GM12865 (cell line): ENCODE results near the gene G6PC3.

Experiments
- DNase-seq: peaks from one replicate; pipeline ENCODE4 v3.0.0; 2010; ENCODE audit warnings: low read depth
- H3K4me3 ChIP-seq: 2 replicates; pipeline ENCODE4 v1.5.1; 2011; ENCODE audit warnings: mild to moderate bottlenecking, low read depth, low read length, control low read depth
- CTCF ChIP-seq: IDR thresholded peaks from 2 replicates; pipeline ENCODE4 v1.5.1; 2011; ENCODE audit warnings: low read length, control low read depth, low read depth, inconsistent platforms; ENCODE audit not compliant: insufficient read depth; ENCODE audit errors: missing control alignments

G6PC3 gene

GRCh38 chr17:44071198-44071520 lies 624 bp downstream of the G6PC3 start:
- DNase-seq: no peak
- TF ChIP-seq CTCF: no peak
- peak overlapping the region; percentile 58 for H3K4me3 ChIP-seq

GRCh38 chr17:44071772-44072171 lies 1.2 kb downstream of the G6PC3 start:
- TF ChIP-seq CTCF: no peak
- peak overlapping the region; percentile 58 for H3K4me3 ChIP-seq
- DNase-seq: no peak

GRCh38 chr17:44074231-44074910 lies 3.8 kb downstream of the G6PC3 start:
- no peak for DNase-seq
- no peak overlapping the region for H3K4me3 ChIP-seq
- TF ChIP-seq CTCF: no peak

- DNase-seq: no peak
- H3K4me3 ChIP-seq: no peak overlapping the region
- TF ChIP-seq CTCF: no peak
These were observed 4.4 kb downstream of the G6PC3 start for GRCh38 chr17:44074911-44075285.

GRCh38 chr17:44075598-44076293 lies 5.2 kb downstream of the G6PC3 start:
- TF ChIP-seq CTCF: no peak
- no peak for DNase-seq
- no peak overlapping the region for H3K4me3 ChIP-seq

GRCh38 chr17:44076716-44077594 lies 6.4 kb downstream of the G6PC3 start:
- no peak overlapping the region for H3K4me3 ChIP-seq
- TF ChIP-seq CTCF: no peak
- DNase-seq: no peak
